ENCODE measurements around the gene TFAM. TPM values are rescaled to one million over a fixed set of nuclear protein-coding genes. Genes with fewer than 3 reads are reported as not detected.

The TFAM gene
- total RNA-seq, 1 donor, result 26.3 TPM

DNA sequence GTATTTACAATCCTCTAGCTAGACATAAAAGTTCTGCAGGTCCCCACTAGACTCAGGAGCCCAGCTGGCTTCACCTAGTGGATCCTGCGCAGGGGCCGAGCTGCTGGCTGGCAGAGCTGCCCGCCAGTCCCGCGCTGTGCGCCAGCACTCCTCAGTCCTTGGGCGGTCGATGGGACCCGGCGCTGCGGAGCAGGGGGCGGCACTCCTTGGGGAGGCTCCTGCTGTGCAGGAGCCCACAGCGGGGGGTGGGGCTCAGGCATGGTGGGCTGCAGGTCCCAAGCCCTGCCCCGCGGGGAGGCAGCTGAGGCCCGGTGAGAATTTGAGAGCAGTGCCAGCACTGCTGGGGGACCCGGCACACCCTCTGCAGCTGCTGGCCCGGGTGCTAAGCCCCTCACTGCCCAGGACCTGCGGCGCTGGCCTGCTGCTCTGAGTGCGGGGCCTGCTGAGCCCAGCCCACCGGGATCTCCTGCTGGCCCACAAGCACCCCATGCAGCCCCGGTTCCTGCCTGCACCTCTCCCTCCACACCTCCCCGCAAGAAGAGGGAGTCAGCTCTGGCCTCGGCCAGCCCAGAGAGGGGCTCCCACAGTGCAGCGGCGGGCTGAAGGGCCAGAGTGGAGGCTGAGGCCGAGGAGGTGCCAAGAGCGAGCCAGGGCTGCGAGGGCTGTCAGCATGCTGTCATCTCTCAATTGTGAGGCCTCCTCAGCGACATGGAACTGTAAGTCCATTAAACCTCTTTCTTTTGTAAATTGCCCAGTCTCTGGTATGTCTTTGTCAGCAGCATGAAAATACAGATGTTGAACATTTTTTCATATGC is 63.1 kb downstream of the TFAM start:
- H3K4me3 ChIP-seq (ENCODE audit: low read depth, low read length), result no peak overlapping the region
- TF ChIP-seq CTCF (IDR thresholded peaks at IDR 0.05; ENCODE audit: insufficient read depth, low read depth, low read length), result no peak
- DNase-seq (ENCODE audit: low read depth), result no peak

Other genes with a start within 250 kb of the TFAM start
- gene IPMK, start 117.5 kb upstream of the TFAM start, total RNA-seq, result 4.5 and 7.8 TPM in 2 replicates
- 28.3 and 38.0 TPM in 2 replicates for gene CISD1, start 116.2 kb upstream of the TFAM start, total RNA-seq
- gene UBE2D1, start 50.4 kb upstream of the TFAM start, total RNA-seq, result 12.9 and 27.6 TPM in 2 replicates
- 39.3 and 47.7 TPM in 2 replicates for gene BICC1, start 127.5 kb downstream of the TFAM start, total RNA-seq